NCI-H1930 (cell line): ENCODE data around the gene KRTAP5-2.

ENCODE experiments used
- DNase-seq, 2 experiments: peaks; one replicate each; lab custom pipeline; 2025; lab: John Stamatoyannopoulos, UW

Gene KRTAP5-2

DNA sequence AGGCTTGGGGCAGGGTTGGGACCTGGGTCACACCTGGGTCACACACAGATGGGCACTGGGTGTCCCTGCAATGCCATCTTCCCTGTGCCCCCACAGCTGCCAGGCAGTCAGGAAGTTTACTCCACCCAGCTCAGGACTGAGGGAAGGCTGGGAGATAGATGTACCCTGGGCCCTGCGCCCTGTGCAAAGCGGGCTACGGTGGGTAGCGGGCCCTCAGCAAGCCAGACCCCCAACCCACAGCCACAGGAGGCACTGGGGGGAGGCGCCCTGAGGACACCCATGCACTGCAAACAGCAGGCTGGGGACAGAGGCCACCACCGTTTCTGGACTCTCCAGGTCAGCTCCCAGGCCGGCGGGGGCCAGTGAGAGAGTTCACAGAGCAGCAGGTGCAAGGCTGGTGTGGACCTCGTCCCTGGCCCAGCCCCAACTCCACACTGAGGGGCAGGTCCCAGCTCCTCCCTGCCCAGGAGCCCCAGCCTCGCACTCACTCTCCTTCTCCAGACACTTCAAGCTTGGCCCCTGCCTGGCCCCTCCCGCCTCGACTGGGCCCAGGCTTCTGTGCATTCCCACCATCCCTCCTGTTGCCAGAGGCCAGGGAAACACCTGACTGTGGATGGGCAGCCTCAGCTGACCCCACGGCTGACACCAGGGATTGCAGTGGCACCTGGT lies 30.9 kb downstream of the KRTAP5-2 start:
- DNase-seq: no peak

GRCh38 chr11:1566381-1567051 lies 31.6 kb downstream of the KRTAP5-2 start:
- no peak for DNase-seq

DNA sequence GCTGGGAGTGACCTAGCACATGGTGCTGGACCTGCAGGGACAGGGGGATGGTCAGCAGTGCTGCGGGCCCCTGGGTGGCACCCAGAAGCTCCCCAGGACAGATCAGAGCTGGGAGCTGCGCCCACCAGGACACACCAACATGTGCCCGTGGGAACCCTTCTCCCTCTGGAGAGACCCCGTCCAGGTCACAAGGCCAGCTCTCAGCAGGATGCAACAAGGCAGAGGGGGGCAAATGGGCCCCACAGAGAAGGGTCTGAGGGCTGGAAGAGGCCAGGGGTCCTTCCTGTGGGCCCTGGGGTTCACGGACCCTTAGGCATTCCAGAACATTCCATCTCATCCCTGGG lies 32.2 kb downstream of the KRTAP5-2 start:
- DNase-seq: no peak

- no peak for DNase-seq
Measured at GRCh38 chr11:1565173-1565903, 32.8 kb downstream of the KRTAP5-2 start.

GRCh38 chr11:1564535-1565172 lies 33.4 kb downstream of the KRTAP5-2 start:
- no peak for DNase-seq

- DNase-seq: no peak
Measured at GRCh38 chr11:1563697-1564534, 34.2 kb downstream of the KRTAP5-2 start.

GRCh38 chr11:1563149-1563638 lies 34.9 kb downstream of the KRTAP5-2 start:
- DNase-seq: no peak

- DNase-seq: no peak
Measured at GRCh38 chr11:1562469-1563148, 35.5 kb downstream of the KRTAP5-2 start.

- DNase-seq: no peak
Measured at GRCh38 chr11:1561955-1562354, 36.1 kb downstream of the KRTAP5-2 start.

GRCh38 chr11:1561266-1561665 lies 36.8 kb downstream of the KRTAP5-2 start:
- no peak for DNase-seq

DNA sequence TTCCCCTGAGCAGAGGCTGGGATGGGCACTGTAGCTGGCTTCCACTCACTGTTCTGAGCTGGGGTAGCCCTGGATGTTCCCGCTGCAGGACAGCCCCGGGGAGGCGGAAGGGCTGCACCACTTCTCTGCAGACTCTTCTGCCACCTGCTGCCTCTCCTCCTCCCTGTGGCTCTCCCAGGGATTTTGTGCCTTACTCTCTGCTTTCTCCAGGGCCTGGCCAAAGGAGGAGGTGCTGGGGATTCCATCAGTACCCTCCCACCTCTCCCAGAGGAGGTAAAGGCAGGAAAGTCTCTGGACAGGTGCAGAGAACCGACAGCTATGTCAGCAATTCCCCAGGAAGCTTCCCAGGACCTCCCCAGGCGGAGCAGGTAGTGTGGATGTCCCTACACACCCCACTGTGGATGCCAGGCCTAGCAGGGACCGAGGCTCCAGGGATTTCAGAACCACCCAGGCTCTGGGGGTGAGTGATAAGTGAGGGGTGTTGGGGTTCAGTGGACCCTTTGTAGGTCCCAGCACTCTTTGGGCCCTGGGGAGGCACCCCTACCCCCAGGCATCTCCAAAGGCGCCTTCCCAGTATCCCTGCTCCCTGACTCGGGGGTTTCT lies 37.3 kb downstream of the KRTAP5-2 start:
- DNase-seq: no peak

GRCh38 chr11:1560002-1560648 lies 38.0 kb downstream of the KRTAP5-2 start:
- DNase-seq: no peak

DNA sequence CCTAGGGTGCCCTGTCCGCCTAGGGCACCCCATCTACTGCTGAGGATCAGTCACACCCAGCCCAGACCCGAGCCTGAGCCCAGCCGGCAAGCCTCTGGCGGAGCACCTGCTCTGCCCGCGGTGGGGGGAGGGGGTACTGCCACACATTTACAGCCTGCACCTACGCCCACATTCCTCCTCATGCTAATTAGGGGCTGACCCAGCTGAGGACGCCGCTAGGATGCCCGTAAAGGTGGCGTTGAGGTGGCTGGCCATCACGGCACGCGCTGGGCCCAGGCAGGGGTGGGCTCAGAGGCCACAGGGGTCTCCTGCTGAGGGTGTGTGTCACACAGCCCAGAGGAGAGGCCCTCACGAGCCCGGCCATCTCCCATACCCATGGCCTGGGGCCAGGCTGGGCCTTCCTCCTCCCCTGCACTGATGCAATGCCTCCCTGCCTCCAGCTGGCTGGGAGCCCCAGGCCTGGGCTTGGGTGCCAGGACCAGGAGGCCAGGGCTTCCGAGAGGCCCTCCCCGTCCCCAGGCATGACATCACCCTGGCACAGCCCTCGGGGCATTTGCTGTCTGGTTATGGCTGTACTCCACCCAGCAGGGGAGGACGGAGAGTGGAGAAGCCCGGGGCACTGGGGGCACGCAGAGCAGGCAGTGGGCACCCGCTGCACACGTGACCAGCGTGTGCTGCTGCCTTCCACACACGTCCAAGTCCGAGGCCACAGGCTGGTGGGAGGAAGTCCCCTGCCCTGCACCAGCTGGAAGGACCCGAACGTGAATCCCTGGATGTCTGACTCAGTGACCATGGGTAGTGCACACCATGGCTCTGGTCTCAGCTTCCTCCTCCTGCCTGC lies 38.8 kb downstream of the KRTAP5-2 start:
- DNase-seq: no peak

DNA sequence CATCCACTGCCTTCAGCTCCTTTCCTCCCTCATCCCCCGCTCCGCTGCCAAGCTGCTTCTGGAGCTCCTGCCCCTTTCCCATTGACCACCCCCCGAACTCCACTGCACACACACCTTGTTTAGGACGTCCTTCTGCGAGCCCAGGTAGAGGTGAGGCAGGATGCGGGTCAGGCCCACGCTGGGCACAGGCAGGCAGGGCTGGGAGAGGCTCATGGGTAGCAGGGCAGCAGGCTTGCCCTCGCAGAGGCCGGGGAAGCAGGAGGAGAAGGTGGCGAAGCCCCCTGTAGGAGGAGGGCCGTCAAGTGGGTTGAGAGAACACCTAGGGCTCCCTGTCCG lies 39.4 kb downstream of the KRTAP5-2 start:
- DNase-seq: no peak

DNA sequence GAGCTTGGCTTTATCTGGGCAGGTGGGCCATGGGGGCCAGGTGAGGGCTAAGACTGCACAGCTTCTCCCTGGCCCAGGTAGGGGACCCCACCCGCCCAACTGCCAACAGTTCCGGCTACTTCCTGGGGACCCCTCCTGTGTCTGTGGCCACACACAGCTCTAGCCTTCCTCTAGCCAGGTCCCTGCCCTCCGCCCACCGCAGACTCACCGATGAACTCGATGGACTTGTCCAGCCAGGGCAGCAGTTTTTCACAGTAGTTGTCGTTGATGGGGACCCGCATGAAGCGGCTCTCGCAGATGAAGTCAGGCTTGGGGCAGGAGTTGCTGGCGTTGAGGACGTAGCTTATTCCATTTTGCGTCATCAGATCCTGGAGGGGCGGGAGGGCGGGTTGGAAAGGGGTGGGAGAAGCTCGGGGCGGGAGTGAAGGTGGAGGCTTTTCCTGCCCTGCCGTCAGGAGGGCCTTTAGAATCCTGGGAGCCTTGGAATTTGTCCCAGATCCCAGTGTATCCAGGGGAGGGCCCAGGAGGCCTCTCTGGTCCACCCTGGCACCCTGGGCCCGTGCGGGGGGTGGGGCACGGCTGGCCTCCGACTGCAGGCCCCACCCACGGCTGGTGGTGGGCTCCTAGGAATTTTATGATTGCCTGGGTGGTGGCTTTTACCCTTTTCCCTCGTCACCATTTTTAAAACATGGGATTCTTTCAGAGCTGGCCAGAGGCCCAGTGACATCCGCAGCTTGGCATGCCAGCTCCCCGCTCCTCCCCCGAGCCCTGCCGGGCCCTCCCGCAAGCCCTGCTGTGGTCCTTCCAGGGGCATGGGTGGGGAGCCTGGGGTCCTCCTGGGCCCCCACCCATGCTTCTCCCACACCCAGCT lies 40.0 kb downstream of the KRTAP5-2 start:
- DNase-seq: no peak

- DNase-seq: no peak
Measured at GRCh38 chr11:1557051-1557884, 40.8 kb downstream of the KRTAP5-2 start.

DNA sequence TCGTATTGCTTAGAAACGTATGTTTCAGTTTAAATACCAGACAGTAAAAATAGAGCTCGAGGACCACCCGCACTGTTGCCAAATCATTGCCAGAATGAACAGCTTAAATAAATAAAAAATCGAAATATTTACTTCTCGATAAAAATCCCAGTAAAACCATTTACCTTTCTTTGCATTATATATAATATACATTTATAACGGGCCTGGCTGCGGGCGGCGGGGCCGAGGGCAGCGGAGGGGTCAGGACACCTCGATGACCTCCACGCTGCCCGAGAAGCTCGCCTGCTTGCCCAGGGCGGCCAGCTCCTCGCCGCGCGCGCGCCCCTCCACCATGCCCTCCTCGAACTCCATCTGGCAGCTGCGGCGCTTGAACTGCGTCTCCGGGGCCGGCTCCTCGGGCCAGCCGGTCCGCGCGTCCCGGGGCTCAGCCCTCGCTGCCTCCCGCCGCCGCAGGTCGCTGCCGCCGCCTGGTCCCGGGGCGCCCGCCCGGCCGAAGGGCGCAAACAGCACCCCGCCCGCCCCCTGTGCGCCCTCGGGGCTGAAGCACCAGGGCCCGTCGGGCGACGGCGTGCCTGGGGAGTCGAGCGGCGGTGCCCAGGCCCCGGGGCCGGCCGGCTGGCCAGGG lies 41.7 kb downstream of the KRTAP5-2 start:
- DNase-seq: no peak
